Bronchial epithelial cell (primary cell): ENCODE measurements around the gene SHQ1. TPM values are rescaled to one million over a fixed set of nuclear protein-coding genes. Genes with fewer than 3 reads are reported as not detected.

Experiments used
- DNase-seq: peaks from one replicate; pipeline ENCODE4 v3.0.0-alpha.2; 2010; ENCODE audit warnings: low read depth
- FAIRE-seq: peaks from 2 replicates; lab custom pipeline; 2011; peaks lifted over from hg19 to GRCh38; lab: Jason Lieb, UNC
- H3K27me3 ChIP-seq: 2 replicates; pipeline ENCODE4 v1.5.1; 2011; ENCODE audit warnings: low read length; ENCODE audit not compliant: control insufficient read depth, insufficient read depth
- H3K36me3 ChIP-seq: 2 replicates; pipeline ENCODE4 v1.5.1; 2011; ENCODE audit warnings: low read length; ENCODE audit not compliant: control insufficient read depth, insufficient read depth
- H3K4me3 ChIP-seq: 2 replicates; pipeline ENCODE4 v1.5.1; 2011; ENCODE audit warnings: mild to moderate bottlenecking, low read depth, low read length, control low read depth
- total RNA-seq: library from RNA; depleted of rRNA; stranded (reverse); fragments of >200 nt; gene quantifications from 2 replicates; pipeline ENCODE4 v1.2.1, GENCODE V29; 2014
- TF ChIP-seq, protein P1 (sequence below): IDR thresholded peaks from 2 replicates; pipeline ENCODE4 v1.5.1; 2011; ENCODE audit warnings: mild to moderate bottlenecking, moderate library complexity, low read length, control low read depth, inconsistent platforms; ENCODE audit not compliant: insufficient read depth, severe bottlenecking

The SHQ1 gene
- total RNA-seq, 1 donor from 2014 or later: 17.6 TPM

DNA sequence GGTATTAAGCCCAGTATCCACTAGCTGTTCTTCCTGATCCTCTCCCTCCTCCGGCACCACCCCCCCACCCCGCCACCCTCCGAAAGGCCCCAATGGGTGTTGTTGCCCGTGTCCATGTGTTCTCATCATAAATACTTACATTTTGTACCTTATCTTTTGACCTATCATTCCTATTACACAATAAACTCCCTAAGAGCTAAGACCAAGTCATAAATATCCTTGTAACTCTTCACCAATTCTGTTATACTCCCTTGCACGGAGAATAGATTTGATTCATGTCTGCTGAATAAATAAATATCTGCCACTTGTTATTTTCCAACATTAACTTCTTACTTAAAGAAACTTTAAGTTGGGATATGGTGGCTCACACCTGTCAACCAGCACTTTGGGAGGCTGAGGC, 43.9 kb downstream of the SHQ1 start:
- TF ChIP-seq, protein P1, sequence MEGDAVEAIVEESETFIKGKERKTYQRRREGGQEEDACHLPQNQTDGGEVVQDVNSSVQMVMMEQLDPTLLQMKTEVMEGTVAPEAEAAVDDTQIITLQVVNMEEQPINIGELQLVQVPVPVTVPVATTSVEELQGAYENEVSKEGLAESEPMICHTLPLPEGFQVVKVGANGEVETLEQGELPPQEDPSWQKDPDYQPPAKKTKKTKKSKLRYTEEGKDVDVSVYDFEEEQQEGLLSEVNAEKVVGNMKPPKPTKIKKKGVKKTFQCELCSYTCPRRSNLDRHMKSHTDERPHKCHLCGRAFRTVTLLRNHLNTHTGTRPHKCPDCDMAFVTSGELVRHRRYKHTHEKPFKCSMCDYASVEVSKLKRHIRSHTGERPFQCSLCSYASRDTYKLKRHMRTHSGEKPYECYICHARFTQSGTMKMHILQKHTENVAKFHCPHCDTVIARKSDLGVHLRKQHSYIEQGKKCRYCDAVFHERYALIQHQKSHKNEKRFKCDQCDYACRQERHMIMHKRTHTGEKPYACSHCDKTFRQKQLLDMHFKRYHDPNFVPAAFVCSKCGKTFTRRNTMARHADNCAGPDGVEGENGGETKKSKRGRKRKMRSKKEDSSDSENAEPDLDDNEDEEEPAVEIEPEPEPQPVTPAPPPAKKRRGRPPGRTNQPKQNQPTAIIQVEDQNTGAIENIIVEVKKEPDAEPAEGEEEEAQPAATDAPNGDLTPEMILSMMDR: no peak
- H3K4me3 ChIP-seq: no peak overlapping the region
- no peaks in the 10 kb centered on the region for H3K27me3 ChIP-seq
- no peak for DNase-seq
- H3K36me3 ChIP-seq: no peaks in the 10 kb centered on the region
- FAIRE-seq: no peak

- FAIRE-seq (no peak), DNase-seq (no peak)
- TF ChIP-seq, protein P1: no peak
- Histone ChIP-seq H3K36me3 (no peaks in the 10 kb centered on the region), H3K27me3 (no peaks in the 10 kb centered on the region), H3K4me3 (no peak overlapping the region)
Measured at GRCh38 chr3:72803573-72803972, 44.7 kb downstream of the SHQ1 start.

DNA sequence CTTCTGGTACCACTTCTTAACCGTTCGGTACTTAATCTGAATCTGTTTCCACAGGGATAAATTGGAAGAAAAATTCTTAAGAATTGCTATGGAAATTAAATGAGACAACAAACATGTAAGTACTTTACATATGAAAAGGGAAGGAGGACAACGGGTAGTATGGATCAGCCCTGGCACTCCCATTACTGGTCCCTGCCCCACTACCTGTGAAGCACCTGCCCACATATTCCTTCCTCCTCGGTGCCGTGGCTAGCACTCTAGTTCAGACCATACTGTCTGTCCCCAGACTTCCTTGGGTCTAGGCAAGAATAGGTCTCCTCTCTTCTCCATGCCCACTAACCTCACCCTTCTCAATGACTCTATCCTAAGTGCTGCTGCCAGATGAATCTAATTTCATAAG, 46.2 kb downstream of the SHQ1 start:
- H3K36me3 ChIP-seq: no peaks in the 10 kb centered on the region
- DNase-seq (no peak), FAIRE-seq (no peak)
- H3K27me3 ChIP-seq: no peaks in the 10 kb centered on the region
- TF ChIP-seq, protein P1: no peak
- H3K4me3 ChIP-seq: no peak overlapping the region

- TF ChIP-seq, protein P1: no peak
- H3K27me3 ChIP-seq: no peaks in the 10 kb centered on the region
- no peak for FAIRE-seq
- no peak overlapping the region for H3K4me3 ChIP-seq
- H3K36me3 ChIP-seq: no peaks in the 10 kb centered on the region
- DNase-seq: peak; percentile 22
Measured at GRCh38 chr3:72800869-72801268, 47.4 kb downstream of the SHQ1 start.

DNA sequence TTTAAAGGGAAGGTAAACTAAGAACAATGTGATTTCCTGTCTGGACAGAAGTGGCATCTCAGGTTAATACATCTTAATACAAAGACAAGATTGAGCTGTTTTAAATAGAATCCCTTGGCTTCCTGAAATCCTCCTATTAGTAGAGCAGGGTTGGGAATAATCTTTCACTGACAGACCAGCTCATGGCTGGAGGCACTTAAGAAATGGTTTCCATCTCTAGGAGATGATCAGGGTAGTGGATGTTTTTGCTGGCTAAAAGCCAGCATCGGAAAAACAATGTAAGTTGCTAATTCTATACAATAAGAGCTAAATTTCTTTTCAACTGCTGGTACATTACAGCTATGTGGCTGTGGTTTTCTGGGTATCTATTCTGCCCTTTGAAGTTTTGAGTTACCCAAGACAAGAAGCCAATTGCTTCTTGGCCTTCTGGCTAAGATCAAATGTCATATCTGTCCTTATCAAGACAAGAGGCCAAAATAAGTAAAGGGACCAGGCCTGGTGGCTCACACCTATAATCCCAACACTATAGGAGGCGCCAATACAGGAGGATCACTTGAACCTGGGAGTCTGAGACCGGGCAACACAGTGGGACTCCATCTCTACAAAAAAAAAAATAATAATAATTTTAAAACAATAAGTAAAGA, 49.6 kb downstream of the SHQ1 start:
- no peak for DNase-seq
- Histone ChIP-seq H3K27me3 (no peaks in the 10 kb centered on the region), H3K36me3 (no peaks in the 10 kb centered on the region), H3K4me3 (no peak overlapping the region)
- no peak for FAIRE-seq
- TF ChIP-seq, protein P1: no peak
